HG02981 (cell line): Measurements from ENCODE around the gene YBX1.
"Not testable (repeated sequence)": the region's sequence is repeated elsewhere in the genome, so short reads cannot be mapped to it uniquely, and the experiment has no call there.

Source experiments
- ATAC-seq: cut with Tn5 transposase; IDR thresholded peaks from one replicate; pipeline ENCODE4 v1.9.1; 2021; ENCODE audit warnings: mild to moderate bottlenecking, moderate library complexity; ENCODE audit not compliant: unreplicated experiment

Gene YBX1

GRCh38 chr1:42746436-42747105 is 64.4 kb downstream of the YBX1 start:
- no peak for ATAC-seq

- no peak for ATAC-seq
Observed at GRCh38 chr1:42747125-42747524, 64.9 kb downstream of the YBX1 start.

- no peak for ATAC-seq
Observed at GRCh38 chr1:42748021-42748420, 65.8 kb downstream of the YBX1 start.

- no peak for ATAC-seq
Observed at GRCh38 chr1:42748461-42749410, 66.5 kb downstream of the YBX1 start.

GRCh38 chr1:42750041-42750440 is 67.8 kb downstream of the YBX1 start:
- no peak for ATAC-seq

- ATAC-seq: not testable (repeated sequence)
Observed at GRCh38 chr1:42751511-42752070, 69.4 kb downstream of the YBX1 start.

GRCh38 chr1:42752284-42752683 is 70.1 kb downstream of the YBX1 start:
- no peak for ATAC-seq

GRCh38 chr1:42753070-42753469 is 70.9 kb downstream of the YBX1 start:
- no peak for ATAC-seq
